SU-DHL-6 (cell line): Measurements from ENCODE around the gene LRIT2.

Experiments used
- H2AFZ ChIP-seq: fragments of 200-600 bp; sonication (generic); 2 replicates; pipeline ENCODE4 v1.6.1; 2014; ENCODE audit warnings: low read depth, mild to moderate bottlenecking, moderate library complexity, mixed read lengths, antibody characterized with exemption, low read length; ENCODE audit not compliant: severe bottlenecking
- H3F3A ChIP-seq: fragments of 200-600 bp; shearing (Covaris generic); 2 replicates; pipeline ENCODE4 v1.6.0; 2016; ENCODE audit warnings: antibody characterized with exemption, mild to moderate bottlenecking; ENCODE audit not compliant: insufficient read depth
- H3K27ac ChIP-seq: fragments of 200-600 bp; sonication (generic); 2 replicates; pipeline ENCODE4 v1.5.1; 2016; ENCODE audit warnings: low read depth, mild to moderate bottlenecking, low read length, moderate library complexity, mixed read lengths
- H3K27me3 ChIP-seq: fragments of 200-600 bp; sonication (generic), shearing (Covaris generic); 2 replicates; pipeline ENCODE4 v1.6.0; 2014; ENCODE audit warnings: mild to moderate bottlenecking, low read length
- H3K36me3 ChIP-seq: fragments of 200-600 bp; sonication (generic); 2 replicates; pipeline ENCODE4 v1.6.1; 2014; ENCODE audit warnings: mild to moderate bottlenecking, low read length, mixed read lengths
- H3K4me2 ChIP-seq: fragments of 300-600, 200-600 bp; shearing (Covaris generic), sonication (generic); 2 replicates; pipeline ENCODE4 v1.6.0; 2014; ENCODE audit warnings: low read length, low read depth, mild to moderate bottlenecking; ENCODE audit not compliant: poor library complexity, severe bottlenecking
- H3K4me3 ChIP-seq: fragments of 200-600 bp; sonication (generic); 2 replicates; pipeline ENCODE4 v1.5.1; 2014; ENCODE audit warnings: antibody characterized with exemption, low read length, mild to moderate bottlenecking, mixed read lengths; ENCODE audit not compliant: insufficient read depth, poor library complexity, severe bottlenecking
- H3K79me2 ChIP-seq: fragments of 200-600 bp; sonication (generic); 2 replicates; pipeline ENCODE4 v1.6.1; 2014; ENCODE audit warnings: mild to moderate bottlenecking, low read length, moderate library complexity; ENCODE audit not compliant: insufficient read depth
- H3K9ac ChIP-seq: fragments of 200-600 bp; sonication (generic); 2 replicates; pipeline ENCODE4 v1.7.0; 2014; ENCODE audit warnings: mild to moderate bottlenecking, low read length
- H3K9me2 ChIP-seq: fragments of 200-600 bp; sonication (generic); replicated peaks from 2 replicates; pipeline ENCODE4 v1.6.1; 2014; ENCODE audit warnings: low read length; ENCODE audit not compliant: insufficient read depth
- H3K9me3 ChIP-seq: fragments of 200-600 bp; sonication (generic); 2 replicates; pipeline ENCODE4 v1.6.1; 2014; ENCODE audit warnings: low read length, mixed read lengths; ENCODE audit not compliant: insufficient read depth
- H4K20me1 ChIP-seq: fragments of 200-600 bp; sonication (generic); 2 replicates; pipeline ENCODE4 v1.6.1; 2014; ENCODE audit warnings: low read depth, mild to moderate bottlenecking, antibody characterized with exemption, low read length, moderate library complexity, mixed read lengths
- EZH2phosphoT487 ChIP-seq: fragments of 200-600 bp; sonication (generic), shearing (Covaris generic); conservative IDR thresholded peaks from 2 replicates; pipeline ENCODE4 v1.6.1; 2018; ENCODE audit warnings: mild to moderate bottlenecking, antibody characterized with exemption, low read length, moderate library complexity, mixed read lengths
- TF ChIP-seq, protein P1 (sequence below): fragments of 200-600 bp; sonication (generic); IDR thresholded peaks from one replicate; pipeline ENCODE4 v1.5.1; 2017; ENCODE audit warnings: antibody characterized with exemption, mild to moderate bottlenecking, low read length, moderate library complexity; ENCODE audit not compliant: insufficient read depth, poor library complexity, severe bottlenecking

The LRIT2 gene

DNA sequence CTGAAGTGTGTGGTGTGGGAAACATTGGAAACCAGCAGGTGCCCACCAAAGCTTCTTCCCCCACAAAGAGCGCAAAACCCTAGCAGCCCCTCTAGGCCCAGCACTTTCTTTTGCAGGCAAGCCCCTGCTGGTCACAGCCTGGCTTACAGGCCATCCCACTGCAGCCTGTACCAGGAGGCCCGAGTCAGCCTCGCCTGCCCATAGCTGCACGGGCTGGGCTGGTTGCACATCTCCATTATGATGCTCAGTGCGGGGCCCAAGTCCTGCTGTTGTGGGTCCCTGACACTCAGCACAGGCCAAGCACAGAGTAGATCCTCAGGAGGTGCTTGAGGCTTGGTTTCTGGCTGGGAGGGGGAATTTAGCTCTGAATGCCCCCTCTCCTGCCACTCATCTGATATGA is 23.0 kb downstream of the LRIT2 start:
- Histone ChIP-seq H3K9ac (no peak overlapping the region), H3K27me3 (no peaks in the 10 kb centered on the region), H3K9me2 (no peaks in the 10 kb centered on the region), H3K4me2 (no peak overlapping the region), H3K27ac (no peak overlapping the region), H4K20me1 (no peaks in the 10 kb centered on the region), H3K79me2 (no peaks in the 10 kb centered on the region), H3K9me3 (no peaks in the 10 kb centered on the region), H3K4me3 (no peak overlapping the region), H3F3A (no peaks in the 10 kb centered on the region), H3K36me3 (no peaks in the 10 kb centered on the region), H2AFZ (no peak overlapping the region)
- TF ChIP-seq, protein P1, sequence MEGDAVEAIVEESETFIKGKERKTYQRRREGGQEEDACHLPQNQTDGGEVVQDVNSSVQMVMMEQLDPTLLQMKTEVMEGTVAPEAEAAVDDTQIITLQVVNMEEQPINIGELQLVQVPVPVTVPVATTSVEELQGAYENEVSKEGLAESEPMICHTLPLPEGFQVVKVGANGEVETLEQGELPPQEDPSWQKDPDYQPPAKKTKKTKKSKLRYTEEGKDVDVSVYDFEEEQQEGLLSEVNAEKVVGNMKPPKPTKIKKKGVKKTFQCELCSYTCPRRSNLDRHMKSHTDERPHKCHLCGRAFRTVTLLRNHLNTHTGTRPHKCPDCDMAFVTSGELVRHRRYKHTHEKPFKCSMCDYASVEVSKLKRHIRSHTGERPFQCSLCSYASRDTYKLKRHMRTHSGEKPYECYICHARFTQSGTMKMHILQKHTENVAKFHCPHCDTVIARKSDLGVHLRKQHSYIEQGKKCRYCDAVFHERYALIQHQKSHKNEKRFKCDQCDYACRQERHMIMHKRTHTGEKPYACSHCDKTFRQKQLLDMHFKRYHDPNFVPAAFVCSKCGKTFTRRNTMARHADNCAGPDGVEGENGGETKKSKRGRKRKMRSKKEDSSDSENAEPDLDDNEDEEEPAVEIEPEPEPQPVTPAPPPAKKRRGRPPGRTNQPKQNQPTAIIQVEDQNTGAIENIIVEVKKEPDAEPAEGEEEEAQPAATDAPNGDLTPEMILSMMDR: no peak
- no peak for TF ChIP-seq EZH2phosphoT487

DNA sequence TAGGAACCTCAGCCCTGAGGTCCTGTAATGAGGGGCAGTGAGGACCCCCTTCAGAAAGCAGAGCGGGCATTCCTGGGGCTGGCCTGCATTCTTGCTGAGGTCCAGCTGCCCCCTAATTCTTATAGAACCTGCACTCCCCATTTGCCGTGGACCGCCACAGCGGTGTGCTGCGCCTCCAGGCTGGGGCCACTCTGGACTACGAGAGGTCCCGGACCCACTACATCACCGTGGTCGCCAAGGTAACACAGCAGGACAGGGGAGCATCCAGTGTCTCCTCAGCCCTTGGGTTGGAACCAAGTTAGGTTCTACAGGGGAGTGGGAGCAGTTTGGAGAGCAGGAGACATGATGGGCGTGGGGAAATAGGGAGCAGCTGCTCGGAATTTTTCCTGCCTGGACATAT is 23.7 kb downstream of the LRIT2 start:
- Histone ChIP-seq H3K27me3 (no peaks in the 10 kb centered on the region), H2AFZ (no peak overlapping the region), H3K4me2 (no peak overlapping the region), H3K36me3 (no peaks in the 10 kb centered on the region), H3K79me2 (no peaks in the 10 kb centered on the region), H3K9me2 (no peaks in the 10 kb centered on the region), H3K4me3 (no peak overlapping the region), H4K20me1 (no peaks in the 10 kb centered on the region), H3K9me3 (no peaks in the 10 kb centered on the region), H3K27ac (no peak overlapping the region), H3F3A (no peaks in the 10 kb centered on the region), H3K9ac (no peak overlapping the region)
- TF ChIP-seq, protein P1: no peak
- no peak for TF ChIP-seq EZH2phosphoT487

DNA sequence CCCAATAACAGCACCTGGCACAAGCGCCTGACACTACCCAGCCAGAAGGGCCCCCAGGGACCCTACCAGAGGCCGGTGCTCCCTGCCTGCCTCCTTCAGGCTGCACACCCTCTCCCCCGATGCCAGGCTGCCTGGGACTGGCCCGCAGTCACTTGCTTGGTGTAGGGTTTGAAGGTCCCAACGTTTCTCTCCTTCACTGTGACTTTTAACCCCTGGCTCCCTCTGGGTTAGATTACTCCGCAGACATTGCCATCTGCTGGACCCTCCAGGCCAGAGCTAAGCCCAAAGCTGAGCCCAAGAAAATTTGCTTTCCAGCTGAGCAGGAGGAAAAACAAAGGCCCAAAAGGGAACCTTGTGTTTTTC is 24.1 kb downstream of the LRIT2 start:
- Histone ChIP-seq H3K27ac (no peak overlapping the region), H3K36me3 (no peaks in the 10 kb centered on the region), H3K9me3 (no peaks in the 10 kb centered on the region), H3F3A (no peaks in the 10 kb centered on the region), H3K79me2 (no peaks in the 10 kb centered on the region), H3K9ac (no peak overlapping the region), H3K27me3 (no peaks in the 10 kb centered on the region), H3K9me2 (no peaks in the 10 kb centered on the region), H2AFZ (no peak overlapping the region), H4K20me1 (no peaks in the 10 kb centered on the region), H3K4me3 (no peak overlapping the region), H3K4me2 (no peak overlapping the region)
- TF ChIP-seq, protein P1: no peak
- no peak for TF ChIP-seq EZH2phosphoT487
